GM12872 (cell line): ENCODE data around the gene NFATC1.

Experiments used
- CTCF ChIP-seq: IDR thresholded peaks from 3 replicates; pipeline ENCODE4 v1.5.1; 2011; ENCODE audit warnings: low read depth, mild to moderate bottlenecking, low read length, moderate library complexity; ENCODE audit not compliant: insufficient read depth

The NFATC1 gene

DNA sequence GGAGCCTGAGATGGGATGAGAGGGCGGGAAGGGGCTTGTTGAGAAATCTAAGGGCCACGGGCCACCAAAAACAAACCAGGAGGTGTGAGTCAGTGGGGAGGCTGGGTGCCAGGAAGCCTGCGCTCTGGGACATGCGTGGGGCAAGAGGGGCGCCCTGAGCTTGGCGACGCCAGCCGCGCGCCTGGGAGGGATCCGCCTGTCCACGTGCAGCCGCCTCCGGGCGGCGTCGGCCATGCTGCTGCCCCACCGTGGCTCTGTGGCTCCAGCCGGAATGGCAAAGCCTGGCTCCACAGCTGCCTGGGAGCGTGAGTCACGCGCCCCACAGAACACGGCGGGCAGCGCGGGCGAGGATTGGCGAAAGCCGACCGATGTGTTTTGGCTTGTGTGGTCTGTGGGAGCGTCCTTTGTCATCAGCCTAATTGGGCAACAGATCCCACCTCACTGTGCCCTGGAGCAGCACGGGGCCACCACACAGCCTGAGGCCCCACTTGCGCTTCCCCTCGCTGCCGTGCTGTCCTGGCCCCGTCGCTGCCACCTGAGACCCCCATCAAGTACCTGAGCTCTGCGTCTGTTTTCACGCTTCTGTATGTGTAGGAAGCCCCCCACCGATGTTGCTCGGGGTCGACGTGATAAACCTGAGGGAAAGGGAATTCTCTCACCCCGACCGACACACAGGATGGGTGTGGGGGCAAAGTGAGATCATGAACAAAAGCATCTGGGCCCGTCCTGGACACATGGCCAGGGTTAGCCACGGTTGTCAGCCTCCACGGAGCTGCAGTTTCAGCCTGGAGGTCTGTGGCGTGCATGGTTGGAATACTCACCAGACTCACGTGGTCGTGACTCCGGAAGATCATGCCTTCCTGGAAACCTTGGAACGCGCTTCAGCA, 80.5 kb downstream of the NFATC1 start:
- no peak for TF ChIP-seq CTCF

GRCh38 chr18:79476918-79477571, 81.3 kb downstream of the NFATC1 start:
- TF ChIP-seq CTCF, result no peak

DNA sequence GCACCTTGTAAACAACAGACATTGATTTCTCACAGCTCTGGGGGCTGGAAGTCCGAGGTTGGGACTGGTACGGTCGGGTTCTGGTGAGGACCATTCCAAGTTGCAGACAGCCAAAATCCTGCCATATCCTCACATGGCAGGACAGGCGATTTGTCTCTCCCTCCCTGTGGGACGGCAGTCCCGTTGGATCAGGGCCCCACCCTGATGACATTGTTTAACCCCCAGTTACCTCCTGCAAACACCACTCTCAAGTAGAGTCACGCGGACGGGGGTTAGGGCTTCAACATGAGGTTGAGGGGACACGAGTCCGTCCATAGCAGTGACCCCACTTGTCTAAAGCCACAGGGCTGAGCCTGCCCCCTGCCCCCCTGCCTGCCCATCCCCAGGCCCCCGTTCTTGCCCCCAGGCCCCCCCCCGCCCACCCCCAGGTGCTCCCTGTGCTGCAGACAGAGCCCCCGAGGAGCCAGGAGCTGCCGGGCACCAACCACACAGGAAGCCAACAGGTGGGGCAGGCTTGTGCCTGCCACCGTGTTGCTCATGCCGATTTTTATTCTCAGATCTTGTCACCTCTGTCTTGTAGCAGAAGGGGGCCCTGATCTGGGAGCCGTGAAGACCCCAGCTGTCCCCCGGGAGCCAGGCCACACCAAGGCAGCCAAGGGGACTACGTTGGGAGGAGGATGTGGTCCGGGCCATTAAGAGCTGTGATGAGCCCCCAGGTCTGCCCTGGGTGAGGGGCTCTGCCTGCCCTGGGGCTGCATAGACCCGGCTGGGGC, 82.2 kb downstream of the NFATC1 start:
- no peak for TF ChIP-seq CTCF

GRCh38 chr18:79478484-79479115, 82.9 kb downstream of the NFATC1 start:
- no peak for TF ChIP-seq CTCF

- no peak for TF ChIP-seq CTCF
Measured at GRCh38 chr18:79479116-79479760, 83.5 kb downstream of the NFATC1 start.

DNA sequence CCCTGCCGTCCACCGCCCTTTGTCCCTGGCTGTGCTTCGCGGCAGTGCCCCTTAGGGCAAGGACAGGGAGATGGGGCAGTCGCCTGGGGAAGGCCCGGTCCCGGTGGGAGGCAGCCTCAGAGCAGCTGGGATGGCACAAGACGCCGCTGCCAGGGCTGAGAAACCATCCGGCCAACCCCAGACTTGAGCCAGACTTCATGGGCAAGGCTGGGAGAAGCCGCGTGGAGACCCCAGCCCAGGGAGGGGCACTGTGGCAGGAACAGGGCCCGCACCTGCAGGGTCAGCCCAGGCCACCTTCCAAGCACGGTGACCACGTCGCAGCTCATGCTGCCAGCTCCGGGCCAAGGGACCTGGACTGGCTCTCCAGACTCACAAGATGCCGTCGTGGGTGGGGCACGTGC, 84.0 kb downstream of the NFATC1 start:
- TF ChIP-seq CTCF, result no peak
